ENCODE results near the gene SEBOX.

DNA sequence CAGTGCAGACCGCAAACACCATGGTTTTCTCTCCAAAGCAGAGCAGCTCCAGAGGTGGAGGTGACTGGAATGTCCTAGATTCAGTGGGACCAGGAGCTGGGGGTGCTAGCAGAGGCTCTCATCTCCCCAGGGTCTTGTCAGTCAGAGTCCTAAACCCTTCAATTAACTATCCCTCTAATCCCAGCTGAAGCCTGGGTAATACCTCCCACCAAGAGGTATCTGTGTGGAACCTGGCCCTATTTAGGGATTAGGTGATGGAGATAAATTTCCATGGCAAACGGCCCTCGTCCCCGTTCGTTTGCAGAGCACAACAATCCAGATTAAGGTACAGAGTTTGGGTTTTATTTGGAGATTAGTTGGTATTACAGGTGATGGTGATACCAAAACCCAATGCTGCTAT, 1.8 kb downstream of the SEBOX start:
- TF ChIP-seq CTCF (IDR thresholded peaks at IDR 0.05): no peak
- no peak for TF ChIP-seq POLR2A (IDR thresholded peaks at IDR 0.05)
- TF ChIP-seq EP300 (IDR thresholded peaks at IDR 0.05): no peak
